Measurements from ENCODE around the gene GIPC1. TPM values are rescaled to one million over a fixed set of nuclear protein-coding genes. Genes with fewer than 3 reads are reported as not detected.

The GIPC1 gene
- total and polyA plus RNA-seq, 7 donors, result 37.9 to 63.5 (median 45.3) TPM

DNA sequence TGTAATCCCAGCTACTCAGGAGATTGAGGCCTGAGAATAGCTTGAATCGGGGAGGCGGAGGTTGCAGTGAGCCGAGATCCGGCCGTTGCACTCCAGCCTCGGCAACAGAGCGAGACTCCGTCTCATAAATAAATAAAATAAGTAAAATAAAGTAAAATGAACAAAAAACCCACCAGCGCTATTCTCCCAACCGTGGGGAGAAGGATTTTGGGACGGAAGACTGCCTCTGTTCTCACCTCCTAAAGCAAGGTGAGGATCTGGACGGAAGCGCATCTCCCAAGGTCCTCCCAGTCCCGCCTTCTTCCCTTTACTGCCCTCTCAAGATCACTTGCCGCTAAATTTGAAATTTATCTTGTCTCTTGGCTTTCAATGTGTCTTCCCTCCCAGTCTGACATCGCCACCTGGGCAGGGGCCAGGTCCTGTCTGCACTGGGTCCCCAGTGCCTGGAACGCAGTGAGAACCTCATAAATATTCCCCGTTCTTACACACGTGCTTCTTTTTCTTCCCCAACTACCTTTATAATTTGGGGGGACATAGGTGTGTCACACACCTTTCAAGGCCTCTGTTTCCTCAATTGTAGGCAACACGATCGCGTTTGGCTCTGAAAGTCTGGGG lies 23.4 kb upstream of the GIPC1 start:
- TF ChIP-seq CTCF (IDR thresholded peaks at IDR 0.05), result no peak
- WGBS, 3 donors, result 77 to 88% (median 79%) methylated on average over 22 of the region's 22 CpGs
- Histone ChIP-seq H3K27ac (peak overlapping the region; percentile 98), H3K27me3 (ENCODE audit: insufficient read depth in 3 of 3, low read length in 2 of 3) (no peaks in the 10 kb centered on the region), H3K36me3 (ENCODE audit: insufficient read depth in 1 of 2, low read depth in 1 of 2) (peaks cover 10 to 36% of the 10 kb centered on the region in 2 donors), H3K4me3 (peak overlapping the region; percentile 82), H3K4me1 (peaks cover 32% of the 10 kb centered on the region), H3K9me3 (no peaks in the 10 kb centered on the region)
- no peak for ATAC-seq
- intact Hi-C loops (cut with DNase I), result loop anchor here in 1 of 2 donors (5.0 kb wide), 1 partner anchor 43 kb away; no protein-coding TSS in a partner anchor
- peak in 1 of 2 donors; percentile 30 for DNase-seq

DNA sequence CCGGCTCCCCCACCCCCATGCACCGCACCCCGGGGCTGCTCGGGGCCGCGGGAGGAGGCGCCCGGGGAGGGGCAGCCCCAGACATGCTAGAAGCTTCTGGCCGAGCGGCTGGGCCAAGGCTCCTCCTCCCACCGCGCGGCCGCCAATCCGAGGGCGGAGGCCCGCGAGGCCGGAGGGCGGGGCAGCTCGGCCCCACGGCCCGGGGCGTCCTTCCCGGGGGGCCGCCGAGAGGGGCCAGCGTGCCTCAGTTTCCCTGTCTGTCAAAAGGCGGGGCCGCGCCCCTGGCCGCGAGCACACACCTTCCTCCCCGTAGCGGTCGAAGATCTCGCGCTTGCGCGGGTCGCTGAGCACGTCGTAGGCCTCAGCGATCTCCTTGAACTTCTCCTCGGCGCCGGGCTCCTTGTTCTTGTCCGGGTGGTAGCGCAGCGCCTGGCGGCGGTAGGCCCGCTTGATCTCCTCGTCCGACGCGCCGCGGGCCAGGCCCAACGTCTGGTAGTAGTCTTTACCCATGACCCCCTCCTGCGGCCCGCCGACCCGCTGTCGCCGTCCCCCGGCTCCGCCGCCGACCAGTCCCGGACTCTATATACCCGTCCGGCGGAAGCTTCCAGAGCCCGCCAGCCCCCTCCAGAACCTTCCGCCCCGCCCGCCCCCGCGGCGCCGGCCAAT lies 22.0 kb upstream of the GIPC1 start, which contains the start of gene DNAJB1:
Gene DNAJB1 (minus strand): TSS at position 558 of the 666 bp plus-strand sequence. CDS start 48 bp downstream, at position 510.
- Histone ChIP-seq H3K4me3 (peak within 1 kb of the TSS; percentile 82), H3K27ac (peak within 1 kb of the TSS; percentile 98), H3K4me1 (peaks cover 42% of the 10 kb centered on the region), H3K9me3 (no peaks in the 10 kb centered on the region), H3K36me3 (ENCODE audit: insufficient read depth in 1 of 2, low read depth in 1 of 2) (peaks cover 10 to 35% of the 10 kb centered on the region in 2 donors), H3K27me3 (ENCODE audit: insufficient read depth in 3 of 3, low read length in 2 of 3) (no peaks in the 10 kb centered on the region)
- 0% methylated on average over 59 to 80 of the region's 82 CpGs for WGBS, 3 donors
- intact Hi-C loops (cut with DNase I), result loop anchor here in 1 of 2 donors (5.0 kb wide), 1 partner anchor 44 kb away; no protein-coding TSS in a partner anchor
- peak; percentile 76 to 84 (median 78) for ATAC-seq
- peak; percentile 85 to 92 for DNase-seq
- TF ChIP-seq CTCF (IDR thresholded peaks at IDR 0.05), result no peak

DNA sequence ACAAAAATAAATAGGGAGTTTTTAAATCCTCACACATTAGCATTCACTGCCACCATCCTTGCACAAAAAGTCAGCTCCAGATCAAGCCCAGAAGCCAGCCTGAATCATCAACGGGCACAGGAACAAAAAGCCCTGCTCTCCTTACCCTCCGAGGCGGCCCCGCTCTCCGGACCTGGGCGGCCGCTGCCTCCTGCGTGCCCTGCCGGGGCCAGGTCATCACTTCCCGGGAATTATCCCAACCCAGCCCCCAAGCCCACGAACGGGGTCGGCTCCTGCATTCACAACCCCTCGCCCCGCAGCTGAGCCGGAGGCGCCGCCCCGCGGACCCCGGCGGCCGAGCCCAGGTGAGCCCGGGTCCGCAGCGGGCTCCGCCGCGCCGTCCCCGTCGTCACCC lies 21.5 kb upstream of the GIPC1 start:
- peak overlapping the region; percentile 82 for H3K4me3 ChIP-seq
- intact Hi-C loops (cut with DNase I), result loop anchor here in 1 of 2 donors (5.0 kb wide), 1 partner anchor 45 kb away; no protein-coding TSS in a partner anchor

GRCh38 chr19:14516746-14517438 lies 21.0 kb upstream of the GIPC1 start:
- H3K36me3 ChIP-seq (ENCODE audit: insufficient read depth in 1 of 2, low read depth in 1 of 2), result peaks cover 10 to 35% of the 10 kb centered on the region in 2 donors
- no peaks in the 10 kb centered on the region for H3K9me3 ChIP-seq
- peak overlapping the region; percentile 82 for H3K4me3 ChIP-seq
- no peak for DNase-seq
- peaks cover 42% of the 10 kb centered on the region for H3K4me1 ChIP-seq
- peak overlapping the region; percentile 98 for H3K27ac ChIP-seq
- H3K27me3 ChIP-seq (ENCODE audit: insufficient read depth in 3 of 3, low read length in 2 of 3), result no peaks in the 10 kb centered on the region
- no peak for ATAC-seq
- TF ChIP-seq CTCF (IDR thresholded peaks at IDR 0.05), result no peak
- WGBS, 3 donors, result 8 to 19% (median 13%) methylated on average over 22 of the region's 22 CpGs
- intact Hi-C loops (cut with DNase I), result loop anchor here in 1 of 2 donors (5.0 kb wide), 1 partner anchor 45 kb away; no protein-coding TSS in a partner anchor

More for the DNA sequence above, 21.5 kb upstream of the GIPC1 start:
- DNase-seq (no peak), ATAC-seq (peak in 1 of 4 donors; percentile 7)
- Histone ChIP-seq H3K36me3 (ENCODE audit: insufficient read depth in 1 of 2, low read depth in 1 of 2) (peaks cover 10 to 35% of the 10 kb centered on the region in 2 donors), H3K27ac (peak overlapping the region; percentile 98), H3K4me1 (peaks cover 42% of the 10 kb centered on the region), H3K27me3 (ENCODE audit: insufficient read depth in 3 of 3, low read length in 2 of 3) (no peaks in the 10 kb centered on the region), H3K9me3 (no peaks in the 10 kb centered on the region)
- 0 to 1% (median 0%) methylated on average over 22 to 32 of the region's 32 CpGs for WGBS, 3 donors
- no peak for TF ChIP-seq CTCF (IDR thresholded peaks at IDR 0.05)

All from psoas muscle (tissue), 8 donors.